Measurements from ENCODE around the gene TTLL4.

- no peak for TF ChIP-seq CTCF (IDR thresholded peaks at IDR 0.05; ENCODE audit: control extremely low read depth in 1 of 3, insufficient read depth in 1 of 3, low read depth in 1 of 3, low read length in 3 of 3)
- no peak for TF ChIP-seq TAF1 (IDR thresholded peaks at IDR 0.05; ENCODE audit: low read depth, low read length)
- TF ChIP-seq HDAC6 (IDR thresholded peaks at IDR 0.05; ENCODE audit: low read depth, low read length): no peak
- TF ChIP-seq RAD21 (IDR thresholded peaks at IDR 0.05 in 1 of 2, conservative IDR thresholded peaks at IDR 0.05 in 1 of 2; ENCODE audit: low read depth in 2 of 2, low read length in 2 of 2): no peak
- TF ChIP-seq ASH2L (IDR thresholded peaks at IDR 0.05; ENCODE audit: low read length): no peak
- TF ChIP-seq EZH2 (IDR thresholded peaks at IDR 0.05; ENCODE audit: low read depth, low read length, severe bottlenecking): no peak
- TF ChIP-seq TCF12 (IDR thresholded peaks at IDR 0.05; ENCODE audit: low read depth, low read length): no peak
- no peak for TF ChIP-seq RBBP5 (IDR thresholded peaks at IDR 0.05; ENCODE audit: borderline replicate concordance, low read depth, low read length)
- no peak for TF ChIP-seq SUZ12 (IDR thresholded peaks at IDR 0.05; ENCODE audit: low read length)
Measured at GRCh38 chr2:218662827-218663226, 47.8 kb upstream of the TTLL4 start.

Measured in H1 (cell line).